ENCODE results near the gene NEK11. TPM values are rescaled to one million over a fixed set of nuclear protein-coding genes. Genes with fewer than 3 reads are reported as not detected.
A peak's percentile ranks its signal among the peaks of the same experiment; 100 is the strongest.
"Not testable (repeated sequence)": the region's sequence is repeated elsewhere in the genome, so short reads cannot be mapped to it uniquely, and the experiment has no call there.

NEK11 gene
- total RNA-seq, 1 donor: 14.5 TPM

DNA sequence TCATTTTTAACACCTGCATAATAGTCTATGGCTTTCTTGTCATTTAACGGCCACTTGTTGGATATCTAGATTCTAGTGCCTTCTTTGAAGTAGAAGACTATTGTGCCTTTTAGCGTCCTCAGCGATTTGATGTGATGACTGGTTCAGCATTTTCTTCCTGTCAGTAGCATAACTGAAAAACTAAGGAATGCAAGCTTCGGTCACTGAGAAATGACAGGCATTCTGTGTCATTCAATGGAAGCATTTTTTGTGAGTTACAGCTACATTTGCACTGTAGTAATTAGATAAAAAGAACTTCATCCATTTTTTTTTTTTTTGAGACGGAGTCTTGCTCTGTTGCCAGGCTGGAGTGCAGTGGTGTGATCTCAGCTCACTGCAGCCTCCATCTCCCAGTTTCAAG is 10.3 kb downstream of the NEK11 start:
- Histone ChIP-seq H3K27ac (ENCODE audit: low read depth, low read length) (peak overlapping the region; percentile 40), H3K4me1 (ENCODE audit: insufficient read depth, low read length) (peaks cover 14% of the 10 kb centered on the region), H3K9me3 (ENCODE audit: low read depth, low read length) (no peaks in the 10 kb centered on the region), H3K4me3 (ENCODE audit: insufficient read depth, low read length) (no peak overlapping the region), H2AFZ (ENCODE audit: low read length) (no peak overlapping the region), H3K79me2 (ENCODE audit: insufficient read depth, low read length) (no peaks in the 10 kb centered on the region), H3K36me3 (ENCODE audit: insufficient read depth, low read length) (no peaks in the 10 kb centered on the region), H4K20me1 (ENCODE audit: insufficient read depth, low read length) (no peaks in the 10 kb centered on the region), H3K27me3 (ENCODE audit: insufficient read depth, low read length) (no peaks in the 10 kb centered on the region), H3K4me2 (ENCODE audit: insufficient read depth, low read length) (peak overlapping the region; percentile 28)
- DNase-seq (ENCODE audit: insufficient read length, low spot score, missing footprints): no peak
- TF ChIP-seq, protein P1, sequence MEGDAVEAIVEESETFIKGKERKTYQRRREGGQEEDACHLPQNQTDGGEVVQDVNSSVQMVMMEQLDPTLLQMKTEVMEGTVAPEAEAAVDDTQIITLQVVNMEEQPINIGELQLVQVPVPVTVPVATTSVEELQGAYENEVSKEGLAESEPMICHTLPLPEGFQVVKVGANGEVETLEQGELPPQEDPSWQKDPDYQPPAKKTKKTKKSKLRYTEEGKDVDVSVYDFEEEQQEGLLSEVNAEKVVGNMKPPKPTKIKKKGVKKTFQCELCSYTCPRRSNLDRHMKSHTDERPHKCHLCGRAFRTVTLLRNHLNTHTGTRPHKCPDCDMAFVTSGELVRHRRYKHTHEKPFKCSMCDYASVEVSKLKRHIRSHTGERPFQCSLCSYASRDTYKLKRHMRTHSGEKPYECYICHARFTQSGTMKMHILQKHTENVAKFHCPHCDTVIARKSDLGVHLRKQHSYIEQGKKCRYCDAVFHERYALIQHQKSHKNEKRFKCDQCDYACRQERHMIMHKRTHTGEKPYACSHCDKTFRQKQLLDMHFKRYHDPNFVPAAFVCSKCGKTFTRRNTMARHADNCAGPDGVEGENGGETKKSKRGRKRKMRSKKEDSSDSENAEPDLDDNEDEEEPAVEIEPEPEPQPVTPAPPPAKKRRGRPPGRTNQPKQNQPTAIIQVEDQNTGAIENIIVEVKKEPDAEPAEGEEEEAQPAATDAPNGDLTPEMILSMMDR (IDR thresholded peaks at IDR 0.05; ENCODE audit: extremely low read depth, low read depth, low read length): no peak

DNA sequence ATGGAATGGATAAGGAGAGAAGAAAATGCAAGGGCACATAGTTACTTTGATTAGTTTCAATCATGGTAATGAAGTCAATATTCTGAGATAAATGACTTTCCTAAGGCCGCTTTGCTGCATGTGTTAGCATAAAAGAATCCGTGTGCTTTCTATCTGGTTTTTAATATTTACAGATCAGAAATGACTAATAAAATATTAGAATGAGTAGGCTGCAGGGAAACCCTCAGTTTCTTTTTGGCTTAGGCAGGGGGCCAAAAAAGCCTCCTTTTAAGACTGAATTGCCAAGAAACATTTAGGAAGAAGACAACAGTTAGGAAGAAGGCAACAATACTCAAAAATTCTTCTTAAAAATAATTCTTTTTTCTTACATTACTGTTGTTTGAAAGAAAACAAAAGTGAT is 11.6 kb downstream of the NEK11 start:
- Histone ChIP-seq H2AFZ (ENCODE audit: low read length) (no peak overlapping the region), H3K4me2 (ENCODE audit: insufficient read depth, low read length) (no peak overlapping the region), H3K27ac (ENCODE audit: low read depth, low read length) (no peak overlapping the region), H3K4me3 (ENCODE audit: insufficient read depth, low read length) (no peak overlapping the region), H3K9me3 (ENCODE audit: low read depth, low read length) (no peaks in the 10 kb centered on the region), H3K79me2 (ENCODE audit: insufficient read depth, low read length) (no peaks in the 10 kb centered on the region), H3K27me3 (ENCODE audit: insufficient read depth, low read length) (no peaks in the 10 kb centered on the region), H3K36me3 (ENCODE audit: insufficient read depth, low read length) (no peaks in the 10 kb centered on the region), H4K20me1 (ENCODE audit: insufficient read depth, low read length) (no peaks in the 10 kb centered on the region), H3K4me1 (ENCODE audit: insufficient read depth, low read length) (peaks cover 14% of the 10 kb centered on the region)
- TF ChIP-seq, protein P1 (IDR thresholded peaks at IDR 0.05; ENCODE audit: extremely low read depth, low read depth, low read length): no peak
- DNase-seq (ENCODE audit: insufficient read length, low spot score, missing footprints): no peak

DNA sequence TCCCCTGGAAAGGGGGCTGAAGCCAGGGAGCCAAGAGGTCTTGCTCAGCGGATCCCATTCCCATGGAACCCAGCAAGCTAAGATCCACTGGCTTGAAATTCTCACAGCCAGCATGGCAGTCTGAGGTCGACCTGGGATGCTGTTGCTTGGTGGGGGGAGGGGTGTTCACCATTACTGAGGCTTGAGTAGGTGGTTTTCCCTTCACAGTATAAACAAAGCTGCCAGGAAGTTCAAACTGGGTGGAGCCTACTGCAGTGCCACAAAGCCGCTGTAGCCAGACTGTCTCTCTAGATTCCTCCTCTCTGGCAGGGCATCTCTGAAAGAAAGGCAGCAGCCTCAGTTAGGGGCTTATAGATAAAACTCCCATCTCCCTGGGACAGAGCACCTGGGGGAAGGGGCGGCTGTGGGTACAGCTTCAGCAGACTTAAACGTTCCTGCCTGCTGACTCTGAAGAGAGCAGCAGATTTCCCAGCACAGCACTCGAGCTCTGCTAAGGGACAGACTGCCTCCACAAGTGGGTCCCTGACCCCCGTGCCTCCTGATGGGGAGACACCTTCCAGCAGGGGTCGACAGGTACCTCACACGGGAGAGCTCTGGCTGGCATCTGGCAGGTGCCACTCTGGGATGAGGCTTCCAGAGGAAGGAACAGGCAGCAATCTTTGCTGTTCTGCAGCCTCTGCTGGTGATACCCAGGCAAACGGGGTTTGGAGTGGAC is 15.8 kb downstream of the NEK11 start:
- not testable (repeated sequence) for H3K79me2 ChIP-seq (ENCODE audit: insufficient read depth, low read length)

DNA sequence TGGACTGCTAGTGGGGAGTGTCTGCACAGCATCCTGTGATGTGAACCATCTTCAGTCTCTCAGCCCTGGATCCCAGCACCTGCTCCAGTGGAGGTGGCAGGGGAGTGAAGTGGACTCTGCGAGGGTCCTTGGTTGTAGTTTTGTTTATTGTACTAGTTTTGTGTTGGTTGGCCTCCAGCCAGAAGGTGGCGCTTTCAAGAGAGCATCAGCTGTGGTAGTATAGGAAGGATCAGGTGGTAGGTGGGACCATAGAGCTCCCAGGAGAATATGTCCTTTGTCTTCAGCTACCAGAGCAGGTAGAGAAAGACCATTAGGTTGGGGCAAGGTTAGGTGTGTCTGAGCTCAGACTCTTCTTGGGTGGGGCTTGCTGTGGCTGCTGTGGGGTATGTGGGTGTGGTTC is 20.9 kb downstream of the NEK11 start:
- Histone ChIP-seq H3K36me3 (ENCODE audit: insufficient read depth, low read length) (no peaks in the 10 kb centered on the region), H3K9me3 (ENCODE audit: low read depth, low read length) (no peaks in the 10 kb centered on the region), H4K20me1 (ENCODE audit: insufficient read depth, low read length) (no peaks in the 10 kb centered on the region), H3K4me3 (ENCODE audit: insufficient read depth, low read length) (no peak overlapping the region), H3K4me2 (ENCODE audit: insufficient read depth, low read length) (no peak overlapping the region), H3K27me3 (ENCODE audit: insufficient read depth, low read length) (no peaks in the 10 kb centered on the region), H2AFZ (ENCODE audit: low read length) (no peak overlapping the region), H3K27ac (ENCODE audit: low read depth, low read length) (no peak overlapping the region), H3K79me2 (ENCODE audit: insufficient read depth, low read length) (no peaks in the 10 kb centered on the region), H3K4me1 (ENCODE audit: insufficient read depth, low read length) (no peaks in the 10 kb centered on the region)
- DNase-seq (ENCODE audit: insufficient read length, low spot score, missing footprints): no peak
- TF ChIP-seq, protein P1 (IDR thresholded peaks at IDR 0.05; ENCODE audit: extremely low read depth, low read depth, low read length): no peak

More for the DNA sequence above, 15.8 kb downstream of the NEK11 start:
- not testable (repeated sequence) for H3K27ac ChIP-seq (ENCODE audit: low read depth, low read length); H3K4me3 ChIP-seq (ENCODE audit: insufficient read depth, low read length); H3K27me3 ChIP-seq (ENCODE audit: insufficient read depth, low read length); H3K9me3 ChIP-seq (ENCODE audit: low read depth, low read length); H3K36me3 ChIP-seq (ENCODE audit: insufficient read depth, low read length); H4K20me1 ChIP-seq (ENCODE audit: insufficient read depth, low read length); H2AFZ ChIP-seq (ENCODE audit: low read length); H3K4me1 ChIP-seq (ENCODE audit: insufficient read depth, low read length); H3K4me2 ChIP-seq (ENCODE audit: insufficient read depth, low read length); DNase-seq (ENCODE audit: insufficient read length, low spot score, missing footprints)

Measured in osteoblast (primary cell).